Small intestine (tissue), 16 donors: ENCODE data around the gene NOL3. TPM values are rescaled to one million over a fixed set of nuclear protein-coding genes. Genes with fewer than 3 reads are reported as not detected.
"Not testable (repeated sequence)": the region's sequence is repeated elsewhere in the genome, so short reads cannot be mapped to it uniquely, and the experiment has no call there.

Source experiments
- DNase-seq, 2 donors: peaks; one replicate each; pipeline versions ENCODE4 v3.0.0 to v3.0.0-alpha.2; 2013
- FAIRE-seq: peaks from 2 replicates; lab custom pipeline; 2012; peaks lifted over from hg19 to GRCh38; lab: Jason Lieb, UNC
- H3K27ac ChIP-seq, 3 donors: one replicate each; pipeline ENCODE4 v1.5.1; 2013; ENCODE audit warnings: low read length in 2 of 3, mild to moderate bottlenecking in 2 of 3, control low read depth in 1 of 3, inconsistent platforms in 1 of 3, low read depth in 1 of 3, moderate library complexity in 1 of 3
- H3K27me3 ChIP-seq, 3 donors: one replicate each; pipeline ENCODE4 v1.6.1; 2013; ENCODE audit warnings: low read length in 3 of 3, inconsistent platforms in 1 of 3; ENCODE audit not compliant: control insufficient read depth in 3 of 3, insufficient read depth in 3 of 3
- H3K36me3 ChIP-seq, 3 donors: one replicate each; pipeline ENCODE4 v1.6.1; 2013; ENCODE audit warnings: low read length in 3 of 3, inconsistent platforms in 1 of 3, low read depth in 1 of 3, mild to moderate bottlenecking in 1 of 3, moderate library complexity in 1 of 3; ENCODE audit not compliant: control insufficient read depth in 3 of 3, insufficient read depth in 2 of 3
- H3K4me1 ChIP-seq, 3 donors: one replicate each; pipeline ENCODE4 v1.6.1; 2013; ENCODE audit warnings: low read length in 2 of 3, inconsistent platforms in 1 of 3, low read depth in 1 of 3, mild to moderate bottlenecking in 1 of 3, moderate library complexity in 1 of 3; ENCODE audit not compliant: control insufficient read depth in 3 of 3, insufficient read depth in 2 of 3
- H3K4me3 ChIP-seq, 3 donors: one replicate each; pipeline ENCODE4 v1.5.1; 2013; ENCODE audit warnings: low read length in 3 of 3, control low read depth in 1 of 3, inconsistent platforms in 1 of 3, low read depth in 1 of 3, mild to moderate bottlenecking in 1 of 3, moderate library complexity in 1 of 3
- H3K9me3 ChIP-seq, 2 donors: one replicate each; pipeline ENCODE4 v1.6.1; 2013; ENCODE audit warnings: low read depth in 1 of 2, low read length in 1 of 2; ENCODE audit not compliant: control insufficient read depth in 2 of 2, insufficient read depth in 1 of 2
- WGBS, 3 donors: extraction: QIAGEN DNeasy Blood & Tissue Kit; methylation state at CpG; one replicate each; pipeline ENCODE4 v1.1.7; 2013; 5-methylcytosine and 5-hydroxymethylcytosine counted together
- long read RNA-seq, 10 donors: transcript quantifications; one replicate each; lab custom pipeline, GENCODE V29; 2026
- polyA plus RNA-seq, 4 donors: library from polyadenylated mRNA; stranded (reverse) in 3 of 4; unstranded in 1 of 4; fragments of 200-250 nt in 3 of 4; fragments of 120-200 nt in 1 of 4; gene quantifications; one replicate each; pipeline versions ENCODE4 v1.2.1 to v1.2.3, GENCODE V29; 2013
- donor health status: healthy with polysubstance abuse.
- donor health status: control.
- donor health status: control.
- donor health status: Bipolar disorder and iron deficiency.
- donor health status: healthy.

Gene NOL3
- 10 to 100 TPM in 2 of 4 donors, 1 to 10 TPM in 2; 4.5 to 17.1 (median 9.5) TPM for polyA plus RNA-seq
- long read RNA-seq, donor 1, result 0 reads
- long read RNA-seq, donor 2, result 0 reads
- long read RNA-seq, donor 3, result 0 reads
- long read RNA-seq, donor 4, result 0 reads
- long read RNA-seq, donor 5, result 0 reads
- long read RNA-seq, donor 6, result 0 reads
- long read RNA-seq, donor 7, partial matches to known transcripts, result 83 of 88 reads
- long read RNA-seq, donor 7, other reads (novel, unspliced or antisense), result 0 of 88 reads
- long read RNA-seq, donor 8, result 0 reads
- long read RNA-seq, donor 9, result 0 reads
- long read RNA-seq, donor 10, result 0 reads

- H3K4me1 ChIP-seq, result peaks cover 0 to 48% (median 13%) of the 10 kb centered on the region in 3 donors
- H3K27me3 ChIP-seq, result peaks cover under 1 to 98% (median 4%) of the 10 kb centered on the region in 3 donors
- FAIRE-seq, result no peak
- H3K4me3 ChIP-seq, result peak within 1 kb of the TSS; percentile 4 to 31 (median 20)
- H3K27ac ChIP-seq, result peak within 1 kb of the TSS in 2 of 3 donors; percentile 32 to 80
- no peaks in the 10 kb centered on the region for H3K36me3 ChIP-seq
- whole genome bisulfite sequencing, 3 donors, result 1 to 2% (median 2%) methylated on average over 38 to 50 of the region's 50 CpGs
- no peaks in the 10 kb centered on the region for H3K9me3 ChIP-seq
- DNase-seq, result peak; percentile 45 to 62
Measured at GRCh38 chr16:67170168-67170948, at the start of gene NOL3. TSS of gene NOL3 (plus strand) at chr16:67170538.

- H3K27me3 ChIP-seq, DNase-seq, H3K4me3 ChIP-seq, H3K4me1 ChIP-seq, FAIRE-seq, H3K27ac ChIP-seq, H3K9me3 ChIP-seq: not testable (repeated sequence)
- 98 to 100% (median 99%) methylated on average over 5 of the region's 5 CpGs for whole genome bisulfite sequencing, 3 donors
- peaks cover 3 to 36% (median 15%) of the 10 kb centered on the region in 3 donors for H3K36me3 ChIP-seq
Measured at GRCh38 chr16:67122799-67123198, 47.5 kb upstream of the NOL3 start.

GRCh38 chr16:67128417-67128816 lies 41.9 kb upstream of the NOL3 start:
- Histone ChIP-seq H3K36me3 (peaks cover 5 to 39% (median 11%) of the 10 kb centered on the region in 3 donors), H3K9me3 (no peaks in the 10 kb centered on the region), H3K27me3 (no peaks in the 10 kb centered on the region), H3K4me3 (no peak overlapping the region), H3K4me1 (no peaks in the 10 kb centered on the region), H3K27ac (no peak overlapping the region)
- DNase-seq, result no peak
- FAIRE-seq, result no peak

- DNase-seq (no peak), FAIRE-seq (no peak)
- 93 to 96% (median 95%) methylated on average over 3 of the region's 3 CpGs for WGBS, 3 donors
- Histone ChIP-seq H3K4me3 (no peak overlapping the region), H3K36me3 (peaks cover 6 to 40% (median 7%) of the 10 kb centered on the region in 3 donors), H3K27ac (no peak overlapping the region), H3K4me1 (no peaks in the 10 kb centered on the region), H3K27me3 (no peaks in the 10 kb centered on the region), H3K9me3 (no peaks in the 10 kb centered on the region)
Measured at GRCh38 chr16:67128887-67129286, 41.5 kb upstream of the NOL3 start.

- Histone ChIP-seq H3K27me3 (no peaks in the 10 kb centered on the region), H3K9me3 (no peaks in the 10 kb centered on the region), H3K36me3 (peaks cover 7 to 42% (median 12%) of the 10 kb centered on the region in 3 donors), H3K4me3 (no peak overlapping the region), H3K27ac (no peak overlapping the region), H3K4me1 (no peaks in the 10 kb centered on the region)
- no peak for FAIRE-seq
- 93 to 98% (median 97%) methylated on average over 3 of the region's 3 CpGs for WGBS, 3 donors
- no peak for DNase-seq
Measured at GRCh38 chr16:67129422-67129821, 40.9 kb upstream of the NOL3 start.

GRCh38 chr16:67137605-67138004 lies 32.7 kb upstream of the NOL3 start:
- H3K4me1 ChIP-seq, result peaks cover 0 to 5% (median 0%) of the 10 kb centered on the region in 3 donors
- 58 to 70% (median 59%) methylated on average over 3 of the region's 3 CpGs for WGBS, 3 donors
- FAIRE-seq (no peak), DNase-seq (peak in 1 of 2 donors; percentile 74)
- H3K27me3 ChIP-seq, result no peaks in the 10 kb centered on the region
- peak overlapping the region in 1 of 3 donors; percentile 36 for H3K27ac ChIP-seq
- no peak overlapping the region for H3K4me3 ChIP-seq
- H3K36me3 ChIP-seq, result peaks cover 7 to 71% (median 30%) of the 10 kb centered on the region in 3 donors
- no peaks in the 10 kb centered on the region for H3K9me3 ChIP-seq

GRCh38 chr16:67141391-67141790 lies 28.9 kb upstream of the NOL3 start:
- Histone ChIP-seq H3K27ac (no peak overlapping the region), H3K4me3 (no peak overlapping the region), H3K9me3 (no peaks in the 10 kb centered on the region), H3K36me3 (peaks cover 11 to 80% (median 21%) of the 10 kb centered on the region in 3 donors), H3K4me1 (peaks cover 0 to 5% (median 0%) of the 10 kb centered on the region in 3 donors), H3K27me3 (no peaks in the 10 kb centered on the region)
- no peak for FAIRE-seq
- no peak for DNase-seq
- WGBS, 3 donors, result 97 to 99% (median 99%) methylated on average over 13 of the region's 13 CpGs

GRCh38 chr16:67142342-67142741 lies 28.0 kb upstream of the NOL3 start:
- H3K27me3 ChIP-seq, result no peaks in the 10 kb centered on the region
- H3K4me3 ChIP-seq, result no peak overlapping the region
- WGBS, 3 donors, result 93 to 99% (median 94%) methylated on average over 8 to 9 of the region's 9 CpGs
- peaks cover 0 to 5% (median 0%) of the 10 kb centered on the region in 3 donors for H3K4me1 ChIP-seq
- H3K27ac ChIP-seq, result no peak overlapping the region
- FAIRE-seq (no peak), DNase-seq (no peak)
- H3K36me3 ChIP-seq, result peaks cover 11 to 84% (median 26%) of the 10 kb centered on the region in 3 donors
- H3K9me3 ChIP-seq, result no peaks in the 10 kb centered on the region
